Hematopoietic multipotent progenitor cell treated with erythropoietin and hydrocortisone succinate and interleukin-3 and kit ligand, for 17 days (in vitro differentiated cells): ENCODE measurements around the gene ABI3BP.

Experiments used
- DNase-seq: peaks from one replicate; pipeline ENCODE4 v3.0.0-alpha.2; 2015; ENCODE audit warnings: low spot score

Gene ABI3BP

GRCh38 chr3:100882571-100882984 lies 110.6 kb downstream of the ABI3BP start:
- DNase-seq, result no peak

GRCh38 chr3:100880845-100881244 lies 112.4 kb downstream of the ABI3BP start:
- no peak for DNase-seq

GRCh38 chr3:100880072-100880471 lies 113.1 kb downstream of the ABI3BP start:
- no peak for DNase-seq

- no peak for DNase-seq
Measured at GRCh38 chr3:100879195-100879810, 113.9 kb downstream of the ABI3BP start.

- no peak for DNase-seq
Measured at GRCh38 chr3:100877286-100877685, 115.9 kb downstream of the ABI3BP start.

GRCh38 chr3:100875239-100875638 lies 118.0 kb downstream of the ABI3BP start:
- no peak for DNase-seq

GRCh38 chr3:100873611-100874010 lies 119.6 kb downstream of the ABI3BP start:
- DNase-seq, result no peak

- no peak for DNase-seq
Measured at GRCh38 chr3:100871306-100871705, 121.9 kb downstream of the ABI3BP start.

GRCh38 chr3:100869787-100870186 lies 123.4 kb downstream of the ABI3BP start:
- DNase-seq, result no peak

GRCh38 chr3:100868894-100869293 lies 124.3 kb downstream of the ABI3BP start:
- DNase-seq, result no peak

- DNase-seq, result no peak
Measured at GRCh38 chr3:100868096-100868495, 125.1 kb downstream of the ABI3BP start.

GRCh38 chr3:100865442-100865841 lies 127.8 kb downstream of the ABI3BP start:
- DNase-seq, result no peak

- no peak for DNase-seq
Measured at GRCh38 chr3:100864471-100865250, 128.6 kb downstream of the ABI3BP start.

- DNase-seq, result no peak
Measured at GRCh38 chr3:100857863-100858262, 135.4 kb downstream of the ABI3BP start.

GRCh38 chr3:100856821-100857220 lies 136.4 kb downstream of the ABI3BP start:
- no peak for DNase-seq

GRCh38 chr3:100852840-100853239 lies 140.4 kb downstream of the ABI3BP start:
- DNase-seq, result no peak

GRCh38 chr3:100850701-100851100 lies 142.5 kb downstream of the ABI3BP start:
- no peak for DNase-seq

GRCh38 chr3:100850156-100850555 lies 143.1 kb downstream of the ABI3BP start:
- no peak for DNase-seq

- no peak for DNase-seq
Measured at GRCh38 chr3:100844063-100844936, 148.9 kb downstream of the ABI3BP start.

- no peak for DNase-seq
Measured at GRCh38 chr3:100838157-100838556, 155.1 kb downstream of the ABI3BP start.

GRCh38 chr3:100836661-100837060 lies 156.6 kb downstream of the ABI3BP start:
- DNase-seq, result no peak

GRCh38 chr3:100834332-100834731 lies 158.9 kb downstream of the ABI3BP start:
- DNase-seq, result no peak

GRCh38 chr3:100833483-100833882 lies 159.7 kb downstream of the ABI3BP start:
- no peak for DNase-seq
